ENCODE data around the gene PHACTR1.

The PHACTR1 gene

DNA sequence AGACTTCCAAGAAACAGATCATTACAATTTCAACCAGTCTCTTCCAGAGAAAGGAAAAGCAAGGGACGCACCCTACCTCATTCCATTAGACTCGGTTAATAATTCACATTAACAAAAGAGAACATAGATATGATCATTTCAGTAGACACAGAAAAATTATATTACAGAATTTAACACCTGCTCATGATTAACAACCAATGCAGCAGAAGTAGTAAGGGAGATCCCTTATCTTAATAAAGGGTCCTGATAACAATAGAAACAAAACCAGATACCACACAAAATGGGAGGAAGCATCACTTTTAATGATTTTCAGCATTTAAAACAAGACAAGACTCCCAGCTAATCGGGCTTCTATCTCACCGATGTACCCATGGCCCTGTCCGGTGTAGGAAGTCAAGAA is 396.8 kb downstream of the PHACTR1 start:
- no peak for DNase-seq (ENCODE audit: low read depth)
- H3K4me3 ChIP-seq (ENCODE audit: low read length), result no peak overlapping the region
- TF ChIP-seq CTCF (conservative IDR thresholded peaks at IDR 0.05; ENCODE audit: low read depth, low read length), result no peak

GRCh38 chr6:13113981-13114593 is 397.5 kb downstream of the PHACTR1 start:
- peak; percentile 2 for DNase-seq (ENCODE audit: low read depth)
- H3K4me3 ChIP-seq (ENCODE audit: low read length), result no peak overlapping the region
- TF ChIP-seq CTCF (conservative IDR thresholded peaks at IDR 0.05; ENCODE audit: low read depth, low read length), result no peak

- no peak for DNase-seq (ENCODE audit: low read depth)
- no peak overlapping the region for H3K4me3 ChIP-seq (ENCODE audit: low read length)
- TF ChIP-seq CTCF (conservative IDR thresholded peaks at IDR 0.05; ENCODE audit: low read depth, low read length), result no peak
These were observed 399.6 kb downstream of the PHACTR1 start for GRCh38 chr6:13116155-13116554.

- H3K4me3 ChIP-seq (ENCODE audit: low read length), result no peak overlapping the region
- TF ChIP-seq CTCF (conservative IDR thresholded peaks at IDR 0.05; ENCODE audit: low read depth, low read length), result no peak
- no peak for DNase-seq (ENCODE audit: low read depth)
These were observed 401.0 kb downstream of the PHACTR1 start for GRCh38 chr6:13117570-13117969.

- no peak for DNase-seq (ENCODE audit: low read depth)
- no peak for TF ChIP-seq CTCF (conservative IDR thresholded peaks at IDR 0.05; ENCODE audit: low read depth, low read length)
- no peak overlapping the region for H3K4me3 ChIP-seq (ENCODE audit: low read length)
These were observed 403.0 kb downstream of the PHACTR1 start for GRCh38 chr6:13119549-13119948.

- no peak overlapping the region for H3K4me3 ChIP-seq (ENCODE audit: low read length)
- peak; percentile 6 for TF ChIP-seq CTCF (conservative IDR thresholded peaks at IDR 0.05; ENCODE audit: low read depth, low read length)
- no peak for DNase-seq (ENCODE audit: low read depth)
These were observed 404.2 kb downstream of the PHACTR1 start for GRCh38 chr6:13120483-13121482.
